T follicular helper cell (primary cell): ENCODE data around the gene RPS2.
A peak's percentile ranks its signal among the peaks of the same experiment; 100 is the strongest.
"Not testable (repeated sequence)": the region's sequence is repeated elsewhere in the genome, so short reads cannot be mapped to it uniquely, and the experiment has no call there.

Experiments
- DNase-seq: peaks from one replicate; pipeline ENCODE4 v3.0.0-alpha.2; 2020; ENCODE audit warnings: low read depth

The RPS2 gene

DNA sequence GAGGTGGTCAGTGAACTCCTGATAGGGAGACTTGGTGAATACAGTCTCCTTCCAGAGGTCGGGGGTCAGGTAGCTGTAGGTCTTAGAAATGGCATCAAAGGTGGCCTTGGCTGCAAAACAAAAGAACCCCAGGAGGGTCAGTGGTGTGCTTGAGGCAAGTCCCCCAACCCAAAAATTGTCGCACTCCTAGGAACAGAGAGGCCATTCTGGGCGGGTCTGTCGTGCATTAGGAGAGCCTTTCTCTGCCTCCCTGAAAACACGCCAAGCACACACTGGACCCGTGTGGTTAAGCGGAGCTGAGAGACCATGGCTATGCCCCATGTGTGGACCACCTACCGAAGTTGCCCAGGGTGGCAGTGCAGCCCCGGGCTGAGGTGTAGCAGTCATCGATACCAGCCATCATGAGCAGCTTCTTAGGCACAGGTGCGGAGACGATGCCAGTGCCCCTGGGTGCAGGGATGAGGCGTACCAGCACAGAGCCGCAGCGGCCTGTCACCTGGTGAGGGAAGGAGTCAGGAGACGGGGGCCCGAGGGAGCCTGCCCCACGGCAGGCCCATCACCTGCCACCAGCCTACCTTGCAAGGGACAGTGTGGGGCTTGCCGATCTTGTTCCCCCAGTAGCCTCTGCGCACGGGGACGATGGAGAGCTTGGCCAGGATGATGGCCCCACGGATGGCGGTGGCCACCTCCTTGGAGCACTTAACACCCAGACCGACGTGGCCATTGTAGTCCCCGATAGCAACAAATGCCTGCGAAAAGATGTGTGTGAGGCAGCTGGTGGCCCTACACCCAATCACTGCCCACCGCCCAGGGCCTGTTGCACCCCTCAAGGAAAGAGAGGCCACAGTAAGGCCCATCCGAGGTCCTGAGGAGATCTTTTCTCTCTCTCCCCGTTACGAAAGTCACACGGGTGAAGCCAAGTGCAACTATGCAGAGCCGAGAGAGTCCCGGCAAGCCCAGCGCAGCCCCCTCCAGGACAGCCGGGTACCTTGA is 2.2 kb downstream of the RPS2 start:
- not testable (repeated sequence) for DNase-seq

DNA sequence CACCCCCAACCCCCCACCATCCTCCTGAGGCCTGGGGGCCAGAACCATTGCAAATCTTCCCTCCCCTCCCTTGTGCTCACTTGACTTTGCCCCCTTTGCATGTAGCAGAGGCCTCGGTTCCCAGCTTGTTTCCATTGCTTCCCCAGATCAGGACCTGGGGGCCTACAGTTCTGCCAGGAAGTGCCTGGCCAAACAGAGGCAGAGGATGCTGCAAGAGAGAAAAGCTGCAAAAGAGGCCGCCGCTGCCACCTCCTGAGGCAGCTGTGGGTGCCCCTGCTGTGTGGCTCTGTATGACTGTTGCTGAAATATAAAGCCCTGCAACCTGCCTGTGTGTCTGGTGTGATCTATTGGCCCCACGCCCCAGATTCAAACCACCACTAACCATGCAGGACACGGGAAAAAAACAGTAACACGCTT is 3.0 kb downstream of the RPS2 start:
- no peak for DNase-seq

DNA sequence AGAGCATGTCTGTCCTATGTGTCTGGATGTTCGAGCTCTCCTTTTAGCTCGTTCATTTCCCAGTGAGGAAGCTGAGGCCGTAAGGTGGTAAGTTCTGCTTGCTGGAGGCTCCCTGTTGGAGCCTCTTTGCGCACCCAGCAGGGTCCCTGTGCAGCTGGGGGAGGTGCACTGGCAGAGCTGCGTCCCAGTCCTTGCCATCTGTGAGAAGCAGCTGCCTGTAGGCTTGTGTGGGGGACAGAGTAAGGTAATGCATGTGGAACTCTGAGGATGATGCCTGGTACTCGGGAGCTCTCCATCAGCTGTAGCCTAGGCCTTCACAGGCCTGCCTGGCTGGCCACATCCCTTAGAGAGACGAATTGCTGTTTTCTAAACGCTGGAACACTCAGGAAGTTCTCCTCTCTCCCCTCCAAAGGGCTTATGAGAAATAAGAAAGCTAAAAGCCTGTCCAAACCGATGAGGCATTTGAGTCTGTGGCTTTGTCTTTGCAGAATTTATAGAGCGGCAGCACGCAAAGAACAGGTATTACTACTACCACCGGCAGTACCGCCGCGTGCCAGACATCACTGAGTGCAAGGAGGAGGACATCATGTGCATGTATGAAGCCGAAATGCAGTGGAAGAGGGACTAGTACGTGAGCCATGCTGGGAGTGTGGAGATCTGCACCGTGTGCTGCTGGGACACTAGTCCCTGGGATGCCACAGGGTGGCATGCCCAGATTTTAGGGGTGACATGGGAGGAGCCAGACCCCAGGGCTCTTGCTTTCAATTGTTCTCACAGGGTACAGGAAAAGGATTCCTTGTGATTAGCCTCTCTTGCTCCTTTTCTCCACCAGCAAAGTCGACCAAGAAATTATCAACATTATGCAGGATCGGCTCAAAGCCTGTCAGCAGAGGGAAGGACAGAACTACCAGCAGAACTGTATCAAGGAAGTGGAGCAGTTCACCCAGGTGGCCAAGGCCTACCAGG is 3.7 kb downstream of the RPS2 start:
- DNase-seq = no peak

DNA sequence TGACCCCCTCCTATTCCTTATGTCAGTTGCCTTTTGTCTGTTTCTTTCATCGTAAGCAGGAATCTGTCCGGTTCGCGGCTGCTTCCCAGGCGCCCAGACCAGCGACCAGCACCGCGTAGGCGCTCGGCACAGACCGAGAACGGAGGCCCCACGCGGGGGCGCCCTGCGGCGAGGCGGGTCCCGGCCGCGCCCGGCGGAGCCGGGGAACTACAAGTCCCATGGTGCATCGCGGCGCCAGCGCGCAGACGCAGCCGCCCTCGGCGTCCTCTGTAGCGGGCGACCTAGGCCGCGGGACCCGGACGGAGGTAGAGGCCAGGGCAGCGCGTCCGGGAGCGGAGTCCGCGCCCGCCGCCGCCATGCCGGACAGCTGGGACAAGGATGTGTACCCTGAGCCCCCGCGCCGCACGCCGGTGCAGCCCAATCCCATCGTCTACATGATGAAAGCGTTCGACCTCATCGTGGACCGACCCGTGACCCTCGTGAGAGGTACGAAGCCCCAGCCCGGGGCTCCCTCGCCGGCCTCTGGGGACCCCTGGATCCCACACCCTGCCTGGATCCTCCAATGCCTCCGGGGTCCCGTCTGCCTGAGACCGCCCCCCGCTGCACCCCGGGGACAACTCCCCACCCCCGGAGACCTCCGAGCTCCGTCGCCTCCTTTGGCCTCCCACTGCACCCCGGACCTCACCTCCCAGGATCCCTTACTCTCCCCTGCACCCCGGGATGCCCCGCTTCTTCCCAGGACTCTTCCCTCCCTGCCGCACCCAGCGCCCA is 5.2 kb downstream of the RPS2 start, which contains the start of gene NDUFB10:
Gene NDUFB10 (plus strand): TSS at position 270 of the 771 bp plus-strand sequence. CDS start 87 bp downstream, at position 357.
- peak; percentile 82 for DNase-seq

DNA sequence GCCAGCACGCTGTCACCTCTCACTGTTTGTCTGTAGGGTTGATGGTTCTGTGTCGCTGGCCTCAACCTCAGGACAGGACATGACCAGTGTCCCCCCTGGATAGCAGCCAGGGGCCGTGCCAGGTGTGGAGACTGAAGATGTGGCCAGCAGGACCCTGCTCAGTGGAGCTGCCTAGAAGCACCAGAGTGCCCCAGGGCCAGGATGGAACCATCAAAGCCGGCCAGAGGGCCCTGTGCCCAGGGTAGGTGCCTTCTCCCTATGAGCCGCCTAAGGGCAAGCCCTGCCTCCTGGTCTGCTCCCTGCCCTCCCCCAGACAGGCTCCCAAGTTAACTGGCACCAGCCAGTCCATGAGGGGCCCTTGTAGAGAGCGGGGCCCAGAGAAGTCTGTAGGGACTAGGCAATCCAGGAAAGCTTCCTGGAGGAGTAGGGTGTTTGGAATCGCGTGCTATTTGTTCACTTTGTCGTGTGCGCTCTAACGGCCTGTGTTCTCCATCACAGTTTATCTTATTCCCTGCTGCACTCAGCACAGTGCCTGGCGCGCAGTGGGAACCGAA is 5.8 kb downstream of the RPS2 start:
- DNase-seq = no peak

DNA sequence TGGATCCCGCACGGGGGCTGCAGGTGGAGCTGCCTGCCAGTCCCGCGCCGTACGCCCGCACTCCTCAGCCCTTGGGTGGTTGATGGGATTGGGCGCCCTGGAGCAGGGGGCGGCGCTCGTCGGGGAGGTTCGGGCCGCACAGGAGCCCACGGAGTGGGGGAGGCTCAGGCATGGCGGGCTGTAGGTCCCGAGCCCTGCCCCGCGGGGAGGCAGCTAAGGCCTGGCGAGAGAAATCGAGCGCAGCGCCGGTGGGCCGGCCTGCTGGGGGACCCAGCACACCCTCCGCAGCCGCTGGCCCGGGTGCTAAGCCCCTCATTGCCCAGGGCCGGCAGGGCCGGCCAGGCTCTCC is 6.5 kb downstream of the RPS2 start:
- not testable (repeated sequence) for DNase-seq

DNA sequence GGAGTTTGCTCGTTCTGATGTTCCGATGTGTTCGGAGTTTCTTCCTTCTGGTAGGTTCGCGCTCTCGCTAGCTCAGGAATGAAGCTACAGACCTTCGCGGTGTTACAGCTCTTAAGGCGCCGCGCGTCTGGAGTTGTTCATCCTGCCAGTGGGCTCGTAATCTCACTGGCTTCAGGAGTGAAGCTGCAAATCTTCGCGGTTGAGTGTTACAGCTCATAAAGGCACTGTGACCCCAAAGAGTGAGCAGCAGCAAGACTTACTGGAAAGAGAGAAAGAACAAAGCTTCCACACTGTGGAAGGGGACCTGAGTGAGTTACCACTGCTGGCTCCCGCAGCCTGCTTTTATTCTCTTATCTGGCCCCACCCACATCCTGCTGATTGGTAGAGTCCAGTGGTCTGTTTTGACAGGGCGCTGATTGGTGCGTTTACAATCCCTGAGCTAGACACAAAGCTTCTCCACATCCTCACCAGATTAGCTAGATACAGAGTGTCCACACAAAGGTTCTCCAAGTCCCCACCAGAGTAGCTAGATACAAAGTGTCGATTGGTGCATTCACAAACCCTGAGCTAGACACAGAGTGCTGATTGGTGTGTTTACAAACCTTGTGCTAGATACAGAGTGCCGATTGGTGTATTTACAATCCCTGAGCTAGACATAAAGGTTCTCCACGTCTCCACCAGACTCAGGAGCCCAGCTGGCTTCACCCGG is 7.0 kb downstream of the RPS2 start:
- DNase-seq = not testable (repeated sequence)

DNA sequence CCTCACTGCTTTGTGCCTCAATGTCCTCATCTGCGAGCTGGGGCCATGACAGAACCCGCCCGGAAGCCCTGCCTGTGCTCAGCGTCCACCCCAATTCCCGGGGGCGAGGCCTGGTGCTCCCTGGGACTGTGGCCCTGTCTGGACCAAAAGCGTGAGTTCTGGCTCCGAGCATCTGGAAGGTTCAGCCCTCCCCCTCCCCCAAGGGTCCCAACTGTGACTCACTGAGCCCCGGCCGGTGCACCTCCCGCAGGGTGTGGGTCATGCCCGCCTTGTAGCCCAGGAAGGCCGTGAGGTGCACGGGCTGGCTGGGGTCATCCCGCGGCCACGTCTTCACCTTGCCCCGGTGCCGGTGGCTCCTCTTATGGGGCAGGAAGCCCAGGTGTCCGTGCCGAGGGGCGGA is 10.9 kb downstream of the RPS2 start:
- no peak for DNase-seq

DNA sequence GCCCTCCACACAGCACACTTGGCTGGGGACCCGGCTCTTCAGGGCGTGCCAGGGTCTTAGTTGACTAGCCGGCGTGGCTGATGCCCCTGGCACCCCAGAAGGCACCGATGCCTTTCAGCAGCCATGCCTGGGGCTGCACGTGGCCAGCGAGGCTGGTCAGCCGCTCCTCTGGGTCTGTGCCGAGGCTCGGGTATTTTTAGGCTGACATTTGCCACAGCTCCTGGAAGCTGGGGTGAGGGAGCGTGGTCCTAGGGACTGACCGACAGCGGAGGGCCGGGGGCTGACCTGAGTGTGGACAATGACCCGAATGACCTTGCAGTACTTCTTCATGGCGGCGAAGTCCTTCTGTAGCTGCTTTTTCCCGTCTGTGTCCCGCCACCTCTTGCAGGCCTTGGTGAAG is 14.1 kb downstream of the RPS2 start:
- DNase-seq = no peak

DNA sequence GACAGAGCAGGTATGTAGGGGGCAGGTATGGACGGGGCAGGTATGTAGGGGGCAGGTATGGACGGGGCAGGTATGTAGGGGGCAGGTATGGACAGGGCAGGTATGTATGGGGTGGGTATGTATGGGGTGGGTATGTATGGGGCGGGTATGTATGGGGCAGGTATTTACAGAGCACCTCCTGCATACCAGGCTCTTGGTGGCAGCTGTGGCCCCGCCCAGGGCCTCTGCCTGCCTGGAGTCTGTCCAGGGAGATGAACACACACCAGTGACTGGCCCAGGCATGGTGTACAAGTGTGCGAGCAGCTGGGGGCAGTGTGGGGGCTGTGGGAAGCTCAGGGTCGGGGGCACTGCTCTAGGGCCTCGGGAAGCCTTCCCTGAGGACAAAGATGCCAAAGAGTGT is 14.6 kb downstream of the RPS2 start:
- no peak for DNase-seq

DNA sequence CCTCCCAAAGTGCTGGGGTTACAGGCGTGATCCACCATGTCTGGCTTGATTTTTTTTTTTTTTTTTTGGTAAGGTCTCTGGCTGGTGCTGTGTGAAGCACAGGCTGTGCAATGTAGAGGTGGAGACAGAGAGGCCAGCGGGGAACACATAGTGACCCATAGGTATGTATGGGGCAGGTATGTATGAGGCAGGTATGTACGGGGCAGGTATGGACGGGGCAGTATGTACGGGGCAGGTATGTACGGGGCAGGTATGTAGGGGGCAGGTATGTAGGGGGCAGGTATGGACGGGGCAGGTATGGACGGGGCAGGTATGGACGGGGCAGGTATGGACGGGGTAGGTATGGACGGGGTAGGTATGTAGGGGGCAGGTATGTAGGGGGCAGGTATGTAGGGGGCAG is 15.1 kb downstream of the RPS2 start:
- no peak for DNase-seq

DNA sequence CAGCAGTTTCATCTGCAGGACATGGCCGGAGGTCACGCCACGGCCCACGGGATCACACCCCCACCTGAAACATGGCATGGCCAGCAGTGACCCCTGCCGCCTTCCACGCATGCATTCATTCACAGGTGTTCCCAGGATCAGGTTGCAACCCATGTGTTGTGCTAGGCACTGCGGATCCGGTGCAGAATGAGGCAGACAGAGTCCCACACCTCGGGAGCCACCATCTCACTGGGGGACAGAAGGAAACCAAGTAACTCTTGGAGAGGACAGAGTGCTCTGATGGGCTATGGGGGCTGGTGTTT is 17.3 kb downstream of the RPS2 start:
- DNase-seq = no peak

DNA sequence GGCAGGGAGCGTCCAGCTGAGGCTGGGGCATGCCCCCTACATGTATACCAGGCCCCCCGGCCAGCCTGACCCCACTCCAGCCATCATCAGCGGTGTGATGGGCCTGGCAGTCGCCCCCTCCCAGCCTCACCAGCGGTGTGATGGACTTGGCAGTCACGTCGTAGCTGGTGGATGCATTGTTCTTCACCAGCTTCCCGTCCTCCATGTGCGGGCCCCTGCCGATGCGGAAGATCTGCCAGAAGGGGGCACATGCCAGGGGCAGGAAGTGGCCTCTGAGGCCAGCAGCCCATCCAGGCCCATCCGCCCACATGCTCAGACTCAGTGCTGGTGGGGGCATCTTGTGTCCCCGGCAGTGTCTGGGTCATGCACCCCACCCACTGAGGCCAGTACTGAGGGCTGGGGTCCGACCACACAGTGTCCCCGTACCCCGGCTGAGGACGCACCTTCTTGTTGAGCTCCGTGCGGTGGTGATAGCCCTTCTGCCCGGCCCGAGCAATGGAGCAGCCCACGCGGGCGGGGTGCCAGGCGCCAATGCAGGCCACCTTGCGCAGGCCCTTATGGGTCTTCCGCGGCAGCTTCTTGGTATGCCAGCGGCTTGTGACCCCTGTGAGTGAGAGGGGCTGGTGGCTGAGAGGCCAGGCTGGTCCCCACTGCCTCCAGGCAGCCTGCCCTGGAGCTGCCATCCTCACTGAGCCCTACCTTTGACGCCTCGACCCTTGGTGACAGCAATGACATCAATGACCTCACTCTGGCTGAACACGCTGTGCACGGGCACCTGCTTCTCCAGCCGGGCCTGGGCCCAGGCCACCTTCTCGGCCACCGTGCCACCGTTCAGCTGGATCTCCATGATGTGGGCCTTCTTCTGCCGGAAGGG is 17.9 kb downstream of the RPS2 start:
- DNase-seq = no peak

DNA sequence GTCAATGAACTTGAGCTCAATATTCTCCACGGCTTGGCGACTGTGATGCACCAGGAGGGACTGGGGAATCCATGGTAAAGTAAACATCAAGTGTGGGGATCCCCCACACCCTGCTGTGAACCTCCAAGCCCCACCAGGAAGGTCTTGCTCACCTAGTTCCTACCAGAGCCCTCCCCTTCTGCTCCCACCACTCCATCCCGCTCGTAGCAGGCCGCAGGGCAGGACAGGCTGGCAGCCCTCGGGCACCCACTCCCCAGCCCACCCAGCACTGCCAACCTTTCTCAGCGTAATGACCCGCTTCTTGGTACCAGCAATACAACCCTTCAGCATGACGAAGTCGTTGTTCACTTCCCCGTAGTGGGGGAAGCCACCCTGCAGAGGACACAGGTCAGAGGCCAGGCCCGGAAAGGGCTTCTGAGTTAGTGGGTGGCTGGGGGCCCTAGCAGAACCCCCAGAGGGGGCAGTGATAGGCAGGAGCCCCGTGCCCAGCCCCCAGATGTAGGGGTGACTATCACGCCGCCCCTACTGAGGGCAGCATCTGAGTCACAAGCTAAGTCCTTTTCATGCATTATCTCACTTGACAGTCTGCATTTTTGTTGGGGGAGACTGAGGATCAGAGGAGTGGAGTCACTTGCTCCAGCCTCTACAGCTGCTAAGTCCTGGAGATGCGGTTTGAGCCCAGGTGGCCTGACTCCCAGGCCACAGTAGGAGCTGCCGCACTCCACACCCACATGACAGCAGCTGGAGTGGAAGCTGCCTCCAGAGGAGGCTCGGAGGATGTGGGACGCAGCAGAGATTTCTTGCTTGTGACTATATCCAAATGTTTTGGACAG is 18.9 kb downstream of the RPS2 start:
- DNase-seq = no peak

DNA sequence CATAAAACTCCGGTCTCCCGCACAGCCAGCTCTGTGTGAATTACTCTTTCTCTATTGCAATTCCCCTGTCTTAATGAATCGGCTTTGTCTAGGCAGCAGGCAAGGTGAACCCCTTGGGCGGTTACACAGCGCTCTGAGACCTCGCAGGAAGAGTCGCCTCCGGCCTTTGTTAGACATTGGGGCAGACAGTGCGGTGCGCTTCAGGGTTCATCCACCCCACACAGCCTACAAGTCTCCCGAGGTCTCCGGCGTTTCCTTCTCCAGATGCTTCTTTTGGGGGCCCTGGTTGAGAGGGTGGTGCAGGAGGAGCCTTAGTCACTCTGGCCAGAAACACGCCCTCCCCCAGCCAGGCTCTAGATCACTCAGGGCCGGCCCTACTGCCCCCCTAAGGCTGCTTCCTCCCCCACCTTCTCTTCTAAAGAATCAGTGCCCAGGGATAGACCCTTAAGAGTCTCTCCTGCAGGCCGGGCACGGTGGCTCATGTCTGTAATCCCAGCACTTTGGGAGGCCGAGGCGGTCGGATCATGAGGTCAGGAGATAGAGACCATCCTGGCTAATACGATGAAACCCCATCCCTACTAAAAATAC is 19.9 kb downstream of the RPS2 start:
- DNase-seq = no peak

DNA sequence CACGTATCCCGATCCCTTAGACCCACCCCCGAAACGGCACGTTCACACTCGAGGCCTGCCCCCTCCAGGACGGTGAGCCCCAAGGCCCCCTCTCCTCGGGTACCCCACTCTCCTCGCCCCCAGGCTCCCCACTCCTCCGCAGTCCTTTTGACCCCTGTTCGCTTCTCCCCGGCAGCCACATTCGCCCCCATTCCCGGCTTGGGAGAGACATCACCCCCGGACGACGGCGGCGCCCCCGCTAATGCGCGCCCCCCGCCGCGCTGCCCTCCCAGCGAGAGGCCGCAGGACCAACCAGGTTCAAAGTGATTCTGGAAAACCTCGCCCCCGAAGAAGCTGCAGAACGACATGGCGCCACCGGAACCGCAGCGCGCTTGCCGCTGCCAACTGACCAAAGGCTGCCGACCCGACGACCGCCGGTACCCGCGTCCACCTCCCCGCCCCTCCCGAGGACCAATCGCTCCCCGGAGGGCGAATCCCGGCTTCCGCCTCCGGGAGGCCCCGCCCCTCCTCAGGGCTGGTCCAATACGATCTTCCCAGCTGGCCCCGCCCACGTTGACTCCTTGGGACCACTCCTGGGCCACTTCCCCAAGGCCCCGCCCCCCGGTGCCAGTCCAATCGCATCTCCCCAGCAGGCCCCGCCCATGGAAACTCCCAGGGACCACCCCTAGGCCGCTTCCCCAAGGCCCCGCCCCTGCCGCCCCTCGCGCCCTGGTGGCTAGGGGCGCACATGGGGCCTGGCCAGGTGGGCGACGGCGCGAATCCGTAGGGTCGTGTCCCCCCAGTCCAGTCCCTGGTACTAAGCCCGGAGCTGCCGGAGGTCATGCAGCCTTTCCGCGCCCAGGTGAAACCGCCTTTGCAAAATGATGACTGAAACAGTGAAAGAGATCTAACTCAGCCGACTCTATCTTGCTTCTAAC is 21.6 kb downstream of the RPS2 start, which contains the start of gene MSRB1:
Gene MSRB1 (minus strand): TSS at position 390 of the 917 bp plus-strand sequence. CDS start 43 bp downstream, at position 347.
- DNase-seq = peak; percentile 99

DNA sequence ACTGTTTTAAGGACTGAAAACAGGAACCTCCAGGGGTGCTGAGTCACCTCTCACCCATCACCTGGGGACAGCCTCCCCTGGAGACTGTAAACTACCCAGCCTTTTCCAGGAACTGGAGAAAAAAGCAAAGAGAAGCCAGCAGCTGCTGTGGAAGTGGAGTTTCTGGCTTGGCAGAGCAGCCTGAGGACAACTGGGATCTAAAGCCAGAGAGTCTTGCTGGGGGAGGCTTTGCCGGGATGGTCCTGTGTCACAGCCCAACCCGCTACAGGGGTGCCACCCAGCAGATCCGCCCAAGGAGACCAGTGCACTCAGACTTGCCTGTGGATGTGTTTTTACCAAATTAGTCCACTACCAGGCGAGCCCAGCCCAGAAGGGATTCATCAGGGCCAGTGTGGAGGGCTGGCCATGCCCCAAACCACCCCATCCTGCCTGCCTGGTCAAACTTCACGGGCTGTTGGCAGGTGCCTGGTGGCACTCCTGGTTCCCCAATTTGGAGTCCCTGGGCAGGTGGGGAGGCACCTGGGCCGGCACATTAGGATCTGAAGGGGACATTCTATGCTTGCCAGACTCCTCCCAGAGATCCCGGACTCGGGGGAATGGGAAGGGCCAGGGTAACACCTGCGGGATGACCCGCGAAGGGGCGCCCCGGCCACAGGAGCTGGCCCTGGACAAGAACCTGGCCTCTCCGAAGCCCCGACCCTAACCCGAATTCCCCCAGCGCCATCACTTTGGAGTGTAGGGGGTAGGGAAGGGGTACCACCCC is 22.4 kb downstream of the RPS2 start:
- DNase-seq = no peak
